HepG2 (cell line): ENCODE data around the gene LEAP2. TPM values are rescaled to one million over a fixed set of nuclear protein-coding genes. Genes with fewer than 3 reads are reported as not detected.

Experiments used
- EP300 ChIP-seq, 3 experiments: sonication (generic) in 1 of 3; formaldehyde crosslinking in 1 of 3; IDR thresholded peaks; 2 replicates each; pipeline versions ENCODE4 v1.5.1 to v1.6.1; 2011 to 2020; ENCODE audit warnings: low read depth in 2 of 3, low read length in 2 of 3, borderline replicate concordance in 1 of 3, improper control_type of control experiment in 1 of 3, mild to moderate bottlenecking in 1 of 3, missing genetic modification reagents in 1 of 3, moderate library complexity in 1 of 3
- HDAC2 ChIP-seq: sonication (generic); formaldehyde crosslinking; IDR thresholded peaks from 2 replicates; pipeline ENCODE4 v1.4.0; 2020; ENCODE audit warnings: missing genetic modification reagents
- HMG20A ChIP-seq: IDR thresholded peaks from 2 replicates; pipeline ENCODE4 v1.6.1; 2016; ENCODE audit warnings: borderline replicate concordance
- JUN ChIP-seq: sonication (generic); formaldehyde crosslinking; IDR thresholded peaks from 2 replicates; pipeline ENCODE4 v1.4.0; 2020; ENCODE audit warnings: mild to moderate bottlenecking, missing genetic modification reagents
- KDM6A ChIP-seq: IDR thresholded peaks from 2 replicates; pipeline ENCODE4 v1.6.1; 2016; ENCODE audit warnings: low read depth
- PHF21A ChIP-seq: sonication (generic); formaldehyde crosslinking; IDR thresholded peaks from 2 replicates; pipeline ENCODE4 v1.5.0; 2020; ENCODE audit warnings: mild to moderate bottlenecking, missing genetic modification reagents
- SALL1 ChIP-seq: sonication (generic); formaldehyde crosslinking; IDR thresholded peaks from 2 replicates; pipeline ENCODE4 v1.8.0; 2022; ENCODE audit warnings: mild to moderate bottlenecking, missing genetic modification reagents
- SMARCE1 ChIP-seq: fragments of 450-650 bp; IDR thresholded peaks from 2 replicates; pipeline ENCODE4 v1.6.1; 2017; ENCODE audit warnings: borderline replicate concordance
- SP1 ChIP-seq, 2 experiments: fragments of 450-650 bp in 1 of 2; sonication (generic) in 1 of 2; formaldehyde crosslinking in 1 of 2; IDR thresholded peaks; 2 replicates each; pipeline versions ENCODE4 v1.4.0 to v1.6.1; 2016 to 2020; ENCODE audit warnings: missing genetic modification reagents in 1 of 2
- ZNF605 ChIP-seq: sonication (generic); formaldehyde crosslinking; IDR thresholded peaks from 2 replicates; pipeline ENCODE4 v1.8.0; 2022; ENCODE audit warnings: mild to moderate bottlenecking, missing genetic modification reagents
- polyA plus RNA-seq, 8 experiments: library from polyadenylated mRNA; depleted of rRNA in 3 of 8; stranded (reverse) in 7 of 8; unstranded in 1 of 8; fragments of >200 nt; fragmentation: Illumina TruSeq in 4 of 8; extraction: Trizol in 4 of 8; gene quantifications; 2 replicates each; pipeline versions ENCODE4 v1.2.1 to v1.2.3, GENCODE V29; 2011 to 2016; ENCODE audit warnings: low read depth in 4 of 8, missing spikeins in 1 of 8, mixed read lengths in 1 of 8; ENCODE audit not compliant: insufficient read depth in 1 of 8
- total RNA-seq, 5 experiments: library from RNA; depleted of rRNA; stranded (reverse); fragments of >200 nt; fragmentation: Illumina TruSeq; extraction: Trizol; gene quantifications; 2 replicates each; pipeline ENCODE4 v1.2.3, GENCODE V29; 2016; ENCODE audit warnings: low read depth in 1 of 5
- TF ChIP-seq, protein P1 (sequence below): conservative IDR thresholded peaks from 2 replicates; pipeline ENCODE4 v1.6.1; 2018; ENCODE audit warnings: missing genetic modification reagents
- TF ChIP-seq, protein P2 (sequence below): sonication (generic); formaldehyde crosslinking; conservative IDR thresholded peaks from 2 replicates; pipeline ENCODE4 v1.4.0; 2020; ENCODE audit warnings: mild to moderate bottlenecking, missing genetic modification reagents, moderate library complexity
- TF ChIP-seq, protein P3 (sequence below): sonication (generic); formaldehyde crosslinking; IDR thresholded peaks from 2 replicates; pipeline ENCODE4 v1.4.0; 2020; ENCODE audit warnings: missing genetic modification reagents
- TF ChIP-seq, protein P4 (sequence below): sonication (generic); formaldehyde crosslinking; conservative IDR thresholded peaks from 2 replicates; pipeline ENCODE4 v1.8.1; 2023; ENCODE audit warnings: missing genetic modification reagents

The LEAP2 gene
- total and polyA plus RNA-seq, 2 of the 13 experiments (the other 11 are each of a cell fraction or from before 2014, with no cell fraction given) = 23.9 to 51.9 TPM

DNA sequence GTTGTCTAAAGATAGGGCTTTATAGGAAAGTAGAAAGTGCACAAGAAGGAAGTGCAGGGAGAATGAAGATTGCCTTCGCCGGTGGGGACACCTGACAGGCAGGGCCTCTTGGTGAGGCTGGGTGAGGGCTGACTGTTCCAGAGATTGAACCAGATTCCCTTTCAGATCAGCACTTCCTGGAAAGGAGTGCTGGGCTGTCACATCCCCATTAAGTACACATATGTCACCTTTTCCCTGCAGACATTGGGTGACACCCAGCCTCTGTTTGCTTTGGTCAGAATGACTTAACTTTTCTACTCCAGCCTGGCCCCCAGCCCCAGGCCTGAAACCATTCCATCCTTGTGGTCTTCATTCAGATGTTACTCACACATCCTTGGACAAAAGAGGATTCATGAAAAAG lies 35.6 kb upstream of the LEAP2 start (continued):
- TF ChIP-seq, protein P1, sequence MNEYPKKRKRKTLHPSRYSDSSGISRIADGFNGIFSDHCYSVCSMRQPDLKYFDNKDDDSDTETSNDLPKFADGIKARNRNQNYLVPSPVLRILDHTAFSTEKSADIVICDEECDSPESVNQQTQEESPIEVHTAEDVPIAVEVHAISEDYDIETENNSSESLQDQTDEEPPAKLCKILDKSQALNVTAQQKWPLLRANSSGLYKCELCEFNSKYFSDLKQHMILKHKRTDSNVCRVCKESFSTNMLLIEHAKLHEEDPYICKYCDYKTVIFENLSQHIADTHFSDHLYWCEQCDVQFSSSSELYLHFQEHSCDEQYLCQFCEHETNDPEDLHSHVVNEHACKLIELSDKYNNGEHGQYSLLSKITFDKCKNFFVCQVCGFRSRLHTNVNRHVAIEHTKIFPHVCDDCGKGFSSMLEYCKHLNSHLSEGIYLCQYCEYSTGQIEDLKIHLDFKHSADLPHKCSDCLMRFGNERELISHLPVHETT (CRISPR knock-in tag) = 0 out of 2 replicates have a peak, but pooled peaks have one; percentile 63
- TF ChIP-seq SALL1 (peak; percentile 74), KDM6A (CRISPR knock-in tag) (peak; percentile 56; the same call in 1 of the 2 replicates), JUN (peak; percentile 40; the same call in 1 of the 2 replicates), EP300 (IDR thresholded peaks at IDR 0.05; ENCODE audit: low read depth in 2 of 2, low read length in 2 of 2) (0 out of 4 replicates have a peak, but pooled peaks of 1 of the 2 experiments have one; percentile 43), EP300 (CRISPR knock-in tag; IDR thresholded peaks at IDR 0.05; ENCODE audit: borderline replicate concordance) (peak; percentile 68), SP1 (IDR thresholded peaks at IDR 0.05) (no peak), SP1 (CRISPR knock-in tag; IDR thresholded peaks at IDR 0.05) (no peak), PHF21A (CRISPR knock-in tag) (peak; percentile 45; the same call in 1 of the 2 replicates), HMG20A (CRISPR knock-in tag) (peak; percentile 62; the same call in 1 of the 2 replicates), SMARCE1 (no peak), ZNF605 (CRISPR knock-in tag) (peak; percentile 34; the same call in 1 of the 2 replicates), HDAC2 (peak; percentile 63)
- TF ChIP-seq, protein P2, sequence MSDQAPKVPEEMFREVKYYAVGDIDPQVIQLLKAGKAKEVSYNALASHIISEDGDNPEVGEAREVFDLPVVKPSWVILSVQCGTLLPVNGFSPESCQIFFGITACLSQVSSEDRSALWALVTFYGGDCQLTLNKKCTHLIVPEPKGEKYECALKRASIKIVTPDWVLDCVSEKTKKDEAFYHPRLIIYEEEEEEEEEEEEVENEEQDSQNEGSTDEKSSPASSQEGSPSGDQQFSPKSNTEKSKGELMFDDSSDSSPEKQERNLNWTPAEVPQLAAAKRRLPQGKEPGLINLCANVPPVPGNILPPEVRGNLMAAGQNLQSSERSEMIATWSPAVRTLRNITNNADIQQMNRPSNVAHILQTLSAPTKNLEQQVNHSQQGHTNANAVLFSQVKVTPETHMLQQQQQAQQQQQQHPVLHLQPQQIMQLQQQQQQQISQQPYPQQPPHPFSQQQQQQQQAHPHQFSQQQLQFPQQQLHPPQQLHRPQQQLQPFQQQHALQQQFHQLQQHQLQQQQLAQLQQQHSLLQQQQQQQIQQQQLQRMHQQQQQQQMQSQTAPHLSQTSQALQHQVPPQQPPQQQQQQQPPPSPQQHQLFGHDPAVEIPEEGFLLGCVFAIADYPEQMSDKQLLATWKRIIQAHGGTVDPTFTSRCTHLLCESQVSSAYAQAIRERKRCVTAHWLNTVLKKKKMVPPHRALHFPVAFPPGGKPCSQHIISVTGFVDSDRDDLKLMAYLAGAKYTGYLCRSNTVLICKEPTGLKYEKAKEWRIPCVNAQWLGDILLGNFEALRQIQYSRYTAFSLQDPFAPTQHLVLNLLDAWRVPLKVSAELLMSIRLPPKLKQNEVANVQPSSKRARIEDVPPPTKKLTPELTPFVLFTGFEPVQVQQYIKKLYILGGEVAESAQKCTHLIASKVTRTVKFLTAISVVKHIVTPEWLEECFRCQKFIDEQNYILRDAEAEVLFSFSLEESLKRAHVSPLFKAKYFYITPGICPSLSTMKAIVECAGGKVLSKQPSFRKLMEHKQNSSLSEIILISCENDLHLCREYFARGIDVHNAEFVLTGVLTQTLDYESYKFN (CRISPR knock-in tag) = peak; percentile 79
- TF ChIP-seq, protein P3, sequence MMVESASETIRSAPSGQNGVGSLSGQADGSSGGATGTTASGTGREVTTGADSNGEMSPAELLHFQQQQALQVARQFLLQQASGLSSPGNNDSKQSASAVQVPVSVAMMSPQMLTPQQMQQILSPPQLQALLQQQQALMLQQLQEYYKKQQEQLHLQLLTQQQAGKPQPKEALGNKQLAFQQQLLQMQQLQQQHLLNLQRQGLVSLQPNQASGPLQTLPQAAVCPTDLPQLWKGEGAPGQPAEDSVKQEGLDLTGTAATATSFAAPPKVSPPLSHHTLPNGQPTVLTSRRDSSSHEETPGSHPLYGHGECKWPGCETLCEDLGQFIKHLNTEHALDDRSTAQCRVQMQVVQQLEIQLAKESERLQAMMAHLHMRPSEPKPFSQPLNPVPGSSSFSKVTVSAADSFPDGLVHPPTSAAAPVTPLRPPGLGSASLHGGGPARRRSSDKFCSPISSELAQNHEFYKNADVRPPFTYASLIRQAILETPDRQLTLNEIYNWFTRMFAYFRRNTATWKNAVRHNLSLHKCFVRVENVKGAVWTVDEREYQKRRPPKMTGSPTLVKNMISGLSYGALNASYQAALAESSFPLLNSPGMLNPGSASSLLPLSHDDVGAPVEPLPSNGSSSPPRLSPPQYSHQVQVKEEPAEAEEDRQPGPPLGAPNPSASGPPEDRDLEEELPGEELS = 0 out of 2 replicates have a peak, but pooled peaks have one; percentile 41
- TF ChIP-seq, protein P4, sequence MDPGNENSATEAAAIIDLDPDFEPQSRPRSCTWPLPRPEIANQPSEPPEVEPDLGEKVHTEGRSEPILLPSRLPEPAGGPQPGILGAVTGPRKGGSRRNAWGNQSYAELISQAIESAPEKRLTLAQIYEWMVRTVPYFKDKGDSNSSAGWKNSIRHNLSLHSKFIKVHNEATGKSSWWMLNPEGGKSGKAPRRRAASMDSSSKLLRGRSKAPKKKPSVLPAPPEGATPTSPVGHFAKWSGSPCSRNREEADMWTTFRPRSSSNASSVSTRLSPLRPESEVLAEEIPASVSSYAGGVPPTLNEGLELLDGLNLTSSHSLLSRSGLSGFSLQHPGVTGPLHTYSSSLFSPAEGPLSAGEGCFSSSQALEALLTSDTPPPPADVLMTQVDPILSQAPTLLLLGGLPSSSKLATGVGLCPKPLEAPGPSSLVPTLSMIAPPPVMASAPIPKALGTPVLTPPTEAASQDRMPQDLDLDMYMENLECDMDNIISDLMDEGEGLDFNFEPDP = no peak
